ENCODE measurements around the gene TMEM141.

GRCh38 chr9:136764301-136764891, 26.7 kb upstream of the TMEM141 start, which contains the start of gene LCN15:
- TF ChIP-seq HDGF (IDR thresholded peaks at IDR 0.05; ENCODE audit: borderline replicate concordance), result no peak
- TF ChIP-seq ELF4 (IDR thresholded peaks at IDR 0.05), result no peak
- no peak for TF ChIP-seq SP1 (IDR thresholded peaks at IDR 0.05)
- no peak for TF ChIP-seq FOXA1 (IDR thresholded peaks at IDR 0.05)
- no peak for TF ChIP-seq FOXM1 (IDR thresholded peaks at IDR 0.05; ENCODE audit: borderline replicate concordance)
- TF ChIP-seq PKNOX1 (IDR thresholded peaks at IDR 0.05), result no peak
- no peak for TF ChIP-seq BHLHE40 (IDR thresholded peaks at IDR 0.05; ENCODE audit: borderline replicate concordance)
- no peak for TF ChIP-seq ARNT (IDR thresholded peaks at IDR 0.05)
- TF ChIP-seq NFRKB (IDR thresholded peaks at IDR 0.05), result no peak
- TF ChIP-seq SUZ12 (IDR thresholded peaks at IDR 0.05), result no peak
- TF ChIP-seq LEF1 (IDR thresholded peaks at IDR 0.05; ENCODE audit: borderline replicate concordance), result no peak
- TF ChIP-seq CTBP1 (IDR thresholded peaks at IDR 0.05; ENCODE audit: borderline replicate concordance), result no peak
- no peak for TF ChIP-seq FOXK2 (IDR thresholded peaks at IDR 0.05)
- TF ChIP-seq L3MBTL2 (conservative IDR thresholded peaks at IDR 0.05), result no peak
